ENCODE measurements around the gene XPC. TPM values are rescaled to one million over a fixed set of nuclear protein-coding genes. Genes with fewer than 3 reads are reported as not detected.

XPC gene
- polyA plus RNA-seq, 12 donors, result 15.9 to 38.1 (median 21.5) TPM; not detected in 1

- no peak for DNase-seq
Observed at GRCh38 chr3:14150078-14150477, 28.3 kb downstream of the XPC start.

GRCh38 chr3:14148041-14148985 lies 30.1 kb downstream of the XPC start:
- DNase-seq, result no peak

- no peak for DNase-seq
Observed at GRCh38 chr3:14147617-14148016, 30.8 kb downstream of the XPC start.

GRCh38 chr3:14147066-14147435 lies 31.4 kb downstream of the XPC start:
- no peak for DNase-seq

DNA sequence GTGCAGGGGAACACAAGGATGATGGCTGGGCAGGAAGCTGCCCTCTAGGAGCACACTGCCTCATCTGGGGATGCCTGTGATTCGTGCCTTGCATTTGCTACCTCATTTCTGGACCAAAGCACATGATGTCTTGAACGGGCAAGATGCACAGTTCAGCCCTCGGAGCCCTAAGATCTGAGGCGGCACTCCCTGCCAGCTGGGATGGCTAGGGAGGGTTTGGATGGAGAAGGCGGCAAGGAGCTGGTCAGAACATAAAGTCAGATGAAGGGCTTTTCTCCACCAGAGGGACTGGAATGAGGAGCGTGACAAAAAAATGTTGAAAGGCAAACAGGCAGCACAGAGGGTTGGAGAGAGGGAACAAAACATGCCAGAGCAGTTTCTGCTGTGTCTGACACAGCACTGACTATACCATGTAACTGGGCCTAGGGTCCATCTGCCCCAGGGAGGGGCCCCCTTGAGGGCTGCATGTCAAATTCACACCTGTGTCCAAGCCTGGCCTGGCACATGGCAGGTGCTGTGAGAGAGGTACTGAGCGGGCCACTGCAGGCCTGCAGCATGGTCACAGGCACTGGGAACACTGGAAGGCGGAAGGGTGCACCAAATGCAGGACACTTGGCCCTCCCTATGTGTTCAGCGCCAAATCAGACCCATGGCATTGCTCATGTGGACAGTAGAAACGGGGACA lies 31.9 kb downstream of the XPC start:
- DNase-seq, result no peak

GRCh38 chr3:14145670-14146380 lies 32.6 kb downstream of the XPC start:
- no peak for DNase-seq

DNA sequence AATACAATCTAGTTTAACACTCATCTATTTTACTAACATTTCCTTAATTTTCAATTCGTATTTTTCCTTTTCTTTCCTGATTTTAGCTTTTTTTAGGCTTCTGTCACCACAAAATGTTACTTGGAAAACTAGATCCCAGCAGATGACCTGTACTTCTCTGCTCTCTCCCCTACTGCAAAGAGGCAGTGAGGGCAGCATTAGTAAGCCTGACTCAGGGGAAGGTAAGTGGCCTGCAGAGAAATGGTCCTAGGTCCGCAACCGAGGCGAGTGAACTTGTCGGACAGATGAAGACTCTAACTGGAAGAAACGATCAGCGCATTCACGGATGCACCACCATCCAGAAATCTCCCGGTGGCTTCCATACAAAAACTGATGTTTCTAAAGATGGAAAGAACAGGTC lies 33.2 kb downstream of the XPC start:
- no peak for DNase-seq

DNA sequence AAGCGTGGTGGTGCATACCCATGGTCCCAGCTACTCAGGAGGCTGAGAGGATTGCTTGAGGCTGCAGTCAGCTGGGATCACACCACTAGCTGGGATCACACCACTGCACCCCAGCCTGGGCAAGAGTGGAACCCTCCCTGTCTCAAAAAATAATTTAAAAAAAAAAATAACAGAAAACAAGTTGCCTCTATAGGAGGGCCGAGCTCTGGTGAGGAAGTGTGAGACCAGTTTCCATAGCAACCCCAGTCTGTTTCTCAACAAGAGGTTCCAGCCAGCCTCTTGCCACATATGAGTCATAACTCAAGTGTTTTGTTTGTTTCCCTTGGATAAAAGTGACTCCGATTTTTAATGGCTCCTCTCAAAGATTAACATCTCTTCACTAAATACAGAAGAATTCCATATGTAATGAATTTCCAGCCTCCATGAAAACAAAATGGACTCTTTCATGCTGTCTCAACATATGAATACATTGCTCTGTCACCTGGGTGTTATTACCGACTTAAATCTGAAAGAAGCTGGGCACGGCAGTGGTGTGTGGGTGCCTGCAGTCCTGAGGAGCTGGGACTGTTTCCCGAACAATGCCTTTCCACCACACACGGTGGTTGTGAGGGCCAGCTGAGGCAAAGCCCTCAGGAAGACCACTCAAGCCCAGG lies 33.9 kb downstream of the XPC start:
- peak; percentile 92 for DNase-seq

GRCh38 chr3:14143271-14144225 lies 34.9 kb downstream of the XPC start:
- DNase-seq, result peak; percentile 42

GRCh38 chr3:14142567-14143270 lies 35.7 kb downstream of the XPC start:
- no peak for DNase-seq

GRCh38 chr3:14141602-14142341 lies 36.6 kb downstream of the XPC start:
- DNase-seq, result no peak

DNA sequence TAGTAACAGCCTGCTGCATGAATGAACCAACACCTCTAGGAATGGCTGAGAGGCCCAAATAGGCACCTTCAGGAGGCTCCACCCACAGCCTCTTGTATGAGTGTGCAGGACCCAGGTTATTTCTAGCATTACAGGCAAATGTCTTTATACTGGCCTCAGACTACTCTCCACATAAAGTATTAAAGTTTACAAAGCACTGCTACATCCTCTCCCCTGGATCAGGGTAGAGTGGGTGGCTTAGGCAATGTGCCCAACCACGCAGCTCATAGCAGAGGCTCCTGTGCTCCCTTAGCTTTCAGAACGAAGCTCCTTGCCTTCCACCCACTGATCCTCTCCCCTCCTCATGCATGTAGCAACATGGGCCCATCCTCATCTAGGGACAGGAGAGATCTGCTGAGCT lies 37.3 kb downstream of the XPC start:
- no peak for DNase-seq

DNA sequence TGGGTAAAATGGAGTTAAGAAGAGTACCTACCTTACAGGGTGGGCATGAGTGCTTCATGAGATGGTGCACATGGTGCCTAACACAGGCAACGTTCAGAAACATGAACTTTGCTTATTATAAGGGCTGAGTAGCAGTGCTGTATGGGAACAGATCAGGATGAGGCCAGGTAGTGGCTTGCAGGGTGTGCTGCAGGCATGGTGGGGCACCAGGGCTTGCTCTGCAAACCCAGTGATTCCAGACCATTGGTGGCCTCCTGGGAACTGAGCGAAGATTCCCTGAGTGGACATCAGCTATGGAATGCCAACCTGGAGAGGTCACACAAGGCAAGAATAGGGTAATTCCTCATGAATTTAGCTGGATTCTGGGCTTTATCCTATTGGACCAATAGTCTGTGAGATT lies 37.7 kb downstream of the XPC start:
- DNase-seq, result no peak

DNA sequence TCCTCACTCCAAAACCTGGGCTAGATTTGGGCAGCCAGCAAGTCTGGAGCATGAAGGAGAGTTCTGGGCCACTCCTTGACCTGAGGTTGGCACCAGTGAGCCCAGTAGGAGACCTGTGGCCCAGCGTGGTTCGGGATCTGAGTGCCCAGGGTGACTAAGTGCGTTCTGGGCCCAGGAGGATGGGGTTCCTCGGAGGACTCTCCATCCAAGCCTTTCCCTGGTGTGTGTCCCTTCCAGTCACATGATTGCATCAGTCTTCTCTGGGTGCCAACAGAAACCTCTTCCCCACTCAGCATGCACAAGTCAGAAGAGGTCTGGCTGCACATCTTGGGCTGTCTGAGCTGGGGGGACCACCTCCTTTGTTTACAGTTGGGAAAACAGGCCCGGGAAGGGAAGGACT lies 38.6 kb downstream of the XPC start:
- no peak for DNase-seq

DNA sequence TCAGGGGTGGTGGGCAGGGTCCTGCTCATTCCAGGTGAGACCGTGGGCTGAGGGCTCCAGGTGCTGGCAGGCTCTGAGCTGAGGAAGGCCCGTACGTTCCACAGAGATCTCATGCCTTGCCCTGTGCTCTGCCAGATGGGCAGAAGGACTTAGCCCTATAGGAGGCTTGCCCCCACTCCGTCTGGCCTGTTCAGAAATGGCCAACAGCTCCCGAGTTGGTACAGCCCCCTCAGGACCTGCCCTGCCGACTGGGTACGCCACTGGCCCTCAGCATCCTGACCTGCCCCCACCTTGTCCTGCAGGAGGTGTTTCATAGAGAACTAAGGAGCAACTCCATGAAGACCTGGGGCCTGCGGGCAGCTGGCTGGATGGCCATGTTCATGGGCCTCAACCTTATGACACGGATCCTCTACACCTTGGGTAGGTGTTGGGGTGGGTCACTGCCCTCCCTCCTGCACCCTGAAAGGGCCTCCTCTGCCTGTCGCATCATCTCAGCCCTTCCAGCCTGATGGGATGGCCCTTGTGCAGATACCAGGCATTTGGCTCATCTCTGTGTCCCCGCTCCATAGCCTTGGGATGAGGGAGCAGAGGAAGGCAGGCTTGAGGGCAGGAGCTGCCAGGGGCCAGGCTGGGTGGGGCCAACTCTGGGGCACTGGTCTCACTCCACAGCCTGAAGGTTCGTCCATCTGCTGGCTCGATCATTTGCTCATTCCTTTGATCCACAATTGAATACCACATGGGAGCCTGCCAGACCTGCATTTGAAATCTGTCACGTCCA lies 39.3 kb downstream of the XPC start:
- DNase-seq, result no peak

DNA sequence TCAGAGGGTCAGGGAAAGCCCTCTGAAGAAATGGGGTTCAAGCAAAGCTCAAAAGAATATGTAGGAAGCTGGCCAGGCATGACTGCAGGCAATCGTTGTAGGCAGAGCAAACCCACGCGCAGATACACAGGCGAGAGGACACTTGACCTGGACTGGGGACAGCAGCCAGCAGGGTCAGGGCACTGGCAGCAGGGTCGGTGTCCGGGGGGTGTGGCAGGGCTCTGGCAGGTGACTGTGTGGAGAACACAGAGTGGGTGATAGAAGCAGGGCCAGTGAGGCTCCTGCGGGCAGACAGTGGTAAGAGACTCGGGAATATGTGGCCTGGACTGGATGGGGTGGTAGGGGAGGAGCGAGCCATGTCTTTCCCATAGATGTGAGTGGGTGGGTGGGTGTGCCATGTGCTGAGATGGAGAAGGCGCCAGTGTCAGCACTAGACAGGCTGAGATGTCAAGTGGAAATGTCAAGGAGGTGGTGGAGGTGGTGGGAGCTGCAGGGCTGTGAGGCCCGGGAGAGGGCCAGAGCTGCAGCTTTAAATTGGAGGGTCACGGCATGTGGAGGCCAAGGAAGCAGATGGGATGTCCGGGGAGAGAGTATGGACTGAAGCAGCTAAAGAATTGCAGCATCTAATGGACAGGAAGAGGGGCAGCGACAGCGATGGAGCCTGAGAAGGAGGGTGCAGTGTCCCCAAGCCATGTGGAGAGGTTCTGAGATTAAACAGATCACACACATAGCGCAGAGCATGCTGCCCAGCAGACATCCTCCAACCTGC lies 40.1 kb downstream of the XPC start:
- DNase-seq, result no peak

- DNase-seq, result no peak
Observed at GRCh38 chr3:14137445-14137844, 41.0 kb downstream of the XPC start.

- no peak for DNase-seq
Observed at GRCh38 chr3:14137004-14137403, 41.4 kb downstream of the XPC start.
